ENCODE data around the gene AADACL2.
"Not testable (repeated sequence)": the region's sequence is repeated elsewhere in the genome, so short reads cannot be mapped to it uniquely, and the experiment has no call there.

The AADACL2 gene

DNA sequence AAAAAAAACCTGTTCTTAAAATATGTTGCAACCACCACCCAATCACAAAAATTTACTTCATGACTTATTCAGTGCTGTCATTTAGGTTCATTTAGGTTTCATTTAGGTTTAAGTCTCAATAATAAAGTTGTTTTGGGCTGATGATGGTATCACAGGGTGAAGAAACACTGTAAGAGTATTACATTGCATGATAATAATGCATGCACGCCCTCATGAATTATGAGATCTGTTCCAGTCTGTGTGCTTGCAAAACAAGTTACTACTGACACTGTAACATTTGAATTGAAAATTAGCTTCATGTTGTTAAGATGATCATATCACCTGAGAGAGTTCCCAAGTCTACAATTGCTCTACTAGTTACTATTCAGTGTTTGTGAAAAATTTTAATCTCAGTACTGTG, at the start of gene AADACL2:
TSS of gene AADACL2 (plus strand) at position 315 of the 400 bp plus-strand sequence. CDS start 109 bp downstream, outside the sequence.
- DNase-seq (ENCODE audit: low read depth in 2 of 2) = no peak

DNA sequence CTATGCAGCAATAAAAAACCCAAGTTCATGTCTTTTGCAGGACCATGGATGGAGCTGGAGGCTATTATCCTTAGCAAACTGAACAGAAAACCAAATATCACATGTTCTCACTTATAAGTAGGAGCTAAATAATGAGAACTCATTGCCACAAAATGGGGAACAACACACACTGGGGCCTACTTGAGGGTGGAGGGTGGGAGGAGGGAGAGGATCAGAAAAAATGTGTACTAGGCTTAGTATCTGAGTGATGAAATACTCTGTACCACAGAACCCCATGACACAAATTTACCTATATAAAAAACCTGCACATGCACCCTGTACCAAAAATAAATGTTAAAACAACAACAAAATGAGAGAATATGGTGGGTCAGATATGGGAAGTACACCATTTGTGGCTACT, 49.6 kb upstream of the AADACL2 start:
- no peak for DNase-seq (ENCODE audit: low read depth in 2 of 2)

DNA sequence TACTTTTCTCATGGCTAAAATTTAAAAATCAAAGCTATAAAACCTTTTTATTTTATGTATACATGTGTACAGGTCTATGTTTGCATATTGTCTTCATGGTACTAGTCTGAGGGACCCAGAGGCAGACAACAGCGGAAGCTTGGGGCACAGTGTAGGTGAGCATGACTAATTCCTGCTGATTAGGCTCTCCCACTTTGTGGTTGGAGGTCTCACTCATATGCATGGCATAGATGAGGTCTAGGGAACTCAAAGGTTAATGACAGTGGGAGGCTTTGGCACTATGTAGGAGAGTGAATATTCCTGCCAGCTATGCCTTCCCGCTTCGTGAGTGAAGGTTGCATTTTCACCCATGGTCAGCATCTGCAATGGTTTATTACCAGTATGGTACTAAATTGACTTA, 47.5 kb upstream of the AADACL2 start:
- DNase-seq (ENCODE audit: low read depth in 2 of 2) = no peak

GRCh38 chr3:151687076-151687475, 46.7 kb upstream of the AADACL2 start:
- no peak for DNase-seq (ENCODE audit: low read depth in 2 of 2)

- DNase-seq (ENCODE audit: low read depth in 2 of 2) = no peak
These were observed 45.2 kb upstream of the AADACL2 start for GRCh38 chr3:151688571-151688970.

GRCh38 chr3:151690645-151691044, 43.1 kb upstream of the AADACL2 start:
- DNase-seq (ENCODE audit: low read depth in 2 of 2) = no peak

- DNase-seq (ENCODE audit: low read depth in 2 of 2) = no peak
These were observed 36.2 kb upstream of the AADACL2 start for GRCh38 chr3:151697496-151697895.

DNA sequence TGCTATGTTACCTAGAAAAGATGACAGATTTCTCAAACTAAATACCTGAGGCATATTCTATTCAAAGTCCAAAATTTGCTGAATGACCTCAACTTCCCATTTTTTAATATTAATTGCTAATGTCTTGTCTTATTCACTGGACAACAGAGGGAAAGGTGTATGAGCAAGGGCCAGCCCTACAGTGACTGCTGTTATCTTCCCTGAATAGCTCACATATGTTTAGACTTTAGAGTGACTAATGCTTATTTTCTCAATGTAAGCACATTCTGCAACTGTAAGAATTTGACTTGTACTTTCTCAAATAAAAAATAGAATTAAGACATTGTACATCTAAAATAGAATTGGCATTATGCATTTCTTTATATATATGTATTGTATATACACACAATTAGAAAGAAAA, 26.5 kb upstream of the AADACL2 start:
- DNase-seq (ENCODE audit: low read depth in 2 of 2) = no peak

DNA sequence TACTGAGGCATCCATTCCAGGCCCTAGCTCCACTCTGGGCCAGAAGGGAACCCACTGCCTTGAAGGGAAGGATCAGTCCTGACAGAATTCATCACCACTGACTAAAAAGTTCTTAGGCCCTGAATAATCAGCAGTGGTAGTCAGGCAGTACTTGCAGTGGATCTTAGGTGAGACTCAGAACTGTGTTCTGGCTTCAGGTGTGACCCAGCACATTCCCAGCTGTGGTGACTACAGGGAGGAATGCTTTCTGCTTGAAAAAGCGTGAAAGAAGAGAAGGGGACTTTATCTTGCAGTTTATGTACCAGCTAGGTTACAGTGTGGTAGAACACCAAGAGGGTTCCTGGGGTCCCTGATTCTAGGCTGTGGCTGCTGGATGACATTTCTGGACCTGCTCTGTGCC, 24.9 kb upstream of the AADACL2 start:
- no peak for DNase-seq (ENCODE audit: low read depth in 2 of 2)

DNA sequence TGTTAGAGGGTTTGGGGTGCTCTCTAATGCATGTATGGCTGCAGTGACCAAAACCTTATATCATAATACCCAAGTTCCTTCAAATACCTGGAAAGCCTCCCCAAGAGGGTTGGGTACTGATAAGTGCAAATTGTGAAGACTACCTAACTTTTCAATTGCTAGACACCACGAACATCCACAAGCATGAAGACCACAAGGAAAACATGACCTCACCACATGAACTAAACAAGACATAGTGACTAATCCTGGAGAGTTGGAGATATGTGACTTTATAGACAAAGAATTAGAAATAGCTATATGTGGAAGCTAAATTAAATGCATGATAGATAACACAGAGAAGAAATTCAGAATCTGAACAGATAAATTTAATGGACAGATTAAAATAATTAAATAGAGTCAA, 23.9 kb upstream of the AADACL2 start:
- DNase-seq (ENCODE audit: low read depth in 2 of 2) = no peak

DNA sequence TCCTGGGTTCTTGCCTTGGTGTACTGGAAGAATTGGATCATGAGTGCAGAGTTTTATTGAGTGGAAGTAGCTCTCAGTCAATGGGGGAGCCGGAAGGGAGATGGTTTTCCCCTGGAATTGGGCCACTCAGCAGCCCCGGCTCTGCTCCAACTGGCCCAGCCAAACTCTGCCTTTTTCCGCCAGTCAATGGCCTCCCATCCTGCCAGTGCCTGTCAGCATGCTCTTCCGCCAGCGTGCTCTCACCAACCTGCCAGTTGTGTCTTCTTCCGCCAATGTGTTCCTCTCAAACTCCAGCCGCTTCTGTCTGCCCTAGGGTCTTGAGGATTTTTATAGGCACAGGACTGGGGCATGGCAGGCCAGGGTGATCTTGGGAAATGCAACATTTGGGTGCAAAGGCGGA, 12.4 kb upstream of the AADACL2 start:
- no peak for DNase-seq (ENCODE audit: low read depth in 2 of 2)

DNA sequence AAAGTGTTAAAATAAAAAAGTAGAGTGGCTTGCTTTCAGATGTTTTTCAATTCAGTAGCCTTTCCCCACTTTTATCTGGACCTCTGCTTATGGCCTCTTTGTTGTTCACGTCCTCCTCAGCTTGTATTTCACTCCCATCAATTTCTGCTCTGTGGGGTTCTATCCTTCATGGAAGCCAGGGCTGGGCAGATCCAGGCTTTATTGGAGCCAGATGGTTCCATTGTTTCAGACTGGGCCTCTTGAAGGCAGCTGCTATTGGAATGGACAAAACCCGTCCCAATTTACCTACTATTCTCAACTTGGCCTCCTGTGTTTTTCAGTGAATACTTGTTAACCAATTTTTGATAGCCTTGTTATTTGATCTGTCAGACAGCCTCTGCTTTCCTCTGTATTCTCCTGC, 10.9 kb upstream of the AADACL2 start:
- DNase-seq (ENCODE audit: low read depth in 2 of 2) = no peak

- no peak for DNase-seq (ENCODE audit: low read depth in 2 of 2)
These were observed 8.9 kb upstream of the AADACL2 start for GRCh38 chr3:151724576-151725562.

DNA sequence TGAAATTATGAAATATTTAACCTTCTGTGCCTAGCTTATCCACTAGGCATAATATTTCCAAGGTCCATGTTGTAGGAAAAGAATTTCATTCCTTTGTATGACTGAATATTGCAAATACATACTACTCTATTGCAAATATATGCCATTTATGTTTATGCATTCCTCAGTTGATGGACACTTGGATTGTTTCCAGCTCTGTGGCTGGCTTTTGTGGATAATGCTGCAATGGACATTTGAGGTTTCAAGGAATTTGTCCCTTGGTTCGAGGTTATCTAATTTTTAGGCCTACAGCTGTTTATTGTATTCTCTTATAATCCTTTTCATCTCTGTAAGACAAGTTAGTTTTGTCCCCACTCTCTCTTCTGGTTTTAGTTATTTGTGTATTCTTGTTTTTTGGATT, 7.7 kb upstream of the AADACL2 start:
- no peak for DNase-seq (ENCODE audit: low read depth in 2 of 2)

GRCh38 chr3:151732861-151733260, 866 bp upstream of the AADACL2 start:
- no peak for DNase-seq (ENCODE audit: low read depth in 2 of 2)

- DNase-seq (ENCODE audit: low read depth in 2 of 2) = no peak
These were observed 6.9 kb downstream of the AADACL2 start for GRCh38 chr3:151740581-151740980.

GRCh38 chr3:151743855-151744254, 10.1 kb downstream of the AADACL2 start:
- DNase-seq (ENCODE audit: low read depth in 2 of 2) = no peak

DNA sequence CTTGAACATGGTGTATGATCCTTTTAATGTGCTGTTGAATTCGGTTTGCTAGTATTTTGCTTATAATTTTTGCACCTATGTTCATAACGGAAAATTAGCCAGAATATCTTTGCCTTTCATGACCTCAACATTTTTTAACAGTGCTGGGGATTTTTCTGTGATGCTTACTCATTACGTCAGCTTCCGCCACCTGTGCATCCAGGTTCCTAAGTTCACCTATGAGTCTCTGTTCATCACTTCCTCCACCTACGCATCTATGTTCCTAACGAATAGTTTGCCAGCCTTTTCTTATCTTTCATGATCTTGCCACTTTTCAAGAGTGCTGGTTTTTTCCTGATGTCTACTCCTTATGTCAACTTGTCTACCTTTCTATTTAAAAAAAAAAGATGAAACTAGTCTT, 16.5 kb downstream of the AADACL2 start:
- no peak for DNase-seq (ENCODE audit: low read depth in 2 of 2)

DNA sequence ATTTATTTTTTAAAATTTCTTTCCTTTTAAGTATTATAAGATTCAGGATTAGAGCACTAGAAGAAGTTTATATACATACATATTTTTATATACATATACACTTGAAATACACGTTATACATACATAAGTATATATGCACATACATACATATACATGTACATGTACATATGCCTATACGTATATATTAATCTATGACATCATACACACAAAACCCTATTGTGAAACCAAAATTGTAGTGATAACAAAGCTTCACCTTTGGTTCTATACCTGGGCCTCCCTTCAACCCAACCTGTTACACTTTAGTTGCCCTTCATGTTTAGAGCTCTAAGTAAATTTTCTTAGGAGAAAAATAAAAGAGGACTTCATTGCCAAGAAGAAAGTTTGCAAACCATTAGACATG, 17.0 kb downstream of the AADACL2 start:
- no peak for DNase-seq (ENCODE audit: low read depth in 2 of 2)

DNA sequence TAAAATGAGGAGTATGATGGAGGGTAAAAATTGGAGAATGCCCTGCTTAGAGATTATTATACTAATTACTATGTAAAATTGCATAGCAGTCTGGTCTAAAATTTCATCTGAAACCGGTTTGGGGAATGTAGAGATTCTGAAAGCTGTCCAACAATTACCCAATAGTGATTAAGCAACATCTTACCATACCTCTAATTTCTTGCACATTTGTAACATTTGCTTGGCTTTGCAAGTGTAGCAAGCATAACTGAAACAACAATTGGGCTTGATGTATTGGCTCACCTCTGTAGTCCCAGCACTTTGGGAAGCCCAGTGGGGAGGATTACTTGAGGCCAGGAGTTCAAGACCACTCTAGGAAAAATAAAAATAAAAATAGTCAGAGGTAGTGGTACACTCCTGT, 17.4 kb downstream of the AADACL2 start:
- DNase-seq (ENCODE audit: low read depth in 2 of 2) = no peak

- no peak for DNase-seq (ENCODE audit: low read depth in 2 of 2)
These were observed 20.1 kb downstream of the AADACL2 start for GRCh38 chr3:151753846-151754245.

DNA sequence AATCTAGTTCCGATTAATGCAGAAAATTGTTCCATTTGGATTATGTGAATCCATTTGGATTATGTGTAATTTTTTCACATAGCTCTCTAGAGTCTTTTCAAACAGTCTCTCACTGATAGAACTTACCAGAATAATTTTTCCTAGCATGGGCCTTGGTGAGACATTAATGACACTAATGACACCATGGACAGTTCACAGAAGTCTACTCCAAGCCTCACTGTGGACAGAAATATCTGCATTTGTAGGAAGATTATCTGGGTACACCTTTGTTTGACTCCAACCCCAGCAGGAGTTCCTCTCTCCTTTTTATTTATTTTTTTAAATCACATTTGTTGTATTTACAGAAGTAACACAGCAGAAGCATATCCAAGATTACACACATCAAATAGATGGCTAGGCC, 27.9 kb downstream of the AADACL2 start:
- DNase-seq (ENCODE audit: low read depth in 2 of 2) = no peak

DNA sequence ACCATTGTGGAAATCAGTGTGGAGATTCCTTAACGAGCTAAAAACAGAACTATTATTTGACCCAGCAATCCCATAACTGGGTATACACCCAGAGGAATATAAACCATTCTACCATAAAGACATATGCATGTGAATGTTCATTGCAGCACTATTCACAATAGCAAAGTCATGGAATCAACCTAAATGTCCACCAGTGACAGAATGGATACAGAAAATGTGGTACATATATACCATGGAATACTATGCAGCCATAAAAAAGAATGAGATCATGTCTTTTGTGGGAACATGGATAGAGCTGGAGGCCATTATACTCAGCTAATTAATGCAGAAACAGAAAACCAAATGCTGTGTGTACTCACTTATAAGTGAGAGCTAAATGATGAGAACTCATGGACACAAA, 31.0 kb downstream of the AADACL2 start:
- DNase-seq (ENCODE audit: low read depth in 2 of 2) = not testable (repeated sequence)

DNA sequence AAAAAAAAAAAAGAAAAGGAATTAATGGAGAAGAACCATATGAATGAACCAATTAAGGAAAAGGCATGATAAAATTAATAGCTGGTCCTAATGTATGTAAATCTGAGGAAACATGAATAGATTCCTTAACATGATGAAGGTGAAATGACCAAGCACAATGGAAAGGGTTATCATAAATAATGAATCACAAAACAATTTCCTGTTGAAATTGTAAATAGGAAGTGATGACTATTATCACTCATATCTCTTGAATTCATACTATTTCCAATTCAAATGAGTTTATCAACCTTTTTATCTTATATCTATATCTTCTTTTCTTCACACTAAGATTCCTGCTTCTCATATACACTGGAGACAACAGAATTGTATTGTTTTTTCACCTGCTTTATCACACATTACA, 32.0 kb downstream of the AADACL2 start:
- DNase-seq (ENCODE audit: low read depth in 2 of 2) = no peak

All from activated CD8-positive, alpha-beta memory T cell treated with anti-CD3 and anti-CD28 coated beads for 4 hours (primary cell).